BJ (cell line): Measurements from ENCODE around the gene STXBP3. TPM values are rescaled to one million over a fixed set of nuclear protein-coding genes. Genes with fewer than 3 reads are reported as not detected.

Experiments used
- CTCF ChIA-PET: fragments of 350-600 bp; formaldehyde crosslinking; extraction: SDS; loops from one replicate; lab custom pipeline; 2021; ENCODE audit warnings: antibody characterized with exemption, inconsistent platforms; lab: Yijun Ruan, JAX
- POLR2A ChIA-PET: fragments of 300-600 bp; sonication (Branson Sonifier 250); formaldehyde crosslinking; extraction: SDS; loops from one replicate; lab custom pipeline; 2021; ENCODE audit warnings: antibody characterized with exemption; lab: Charles Lee
- DNase-seq: peaks from one replicate; pipeline ENCODE4 v3.0.0-alpha.2; 2011; ENCODE audit warnings: low read depth
- H3K27me3 ChIP-seq: 2 replicates; pipeline ENCODE4 v1.6.0; 2011; ENCODE audit warnings: low read length; ENCODE audit not compliant: control insufficient read depth, insufficient read depth
- H3K36me3 ChIP-seq: 2 replicates; pipeline ENCODE4 v1.5.1; 2011; ENCODE audit warnings: low read length; ENCODE audit not compliant: control insufficient read depth, insufficient read depth
- H3K4me3 ChIP-seq: 2 replicates; pipeline ENCODE4 v1.5.1; 2011; ENCODE audit warnings: low read depth, mild to moderate bottlenecking, control low read depth, low read length
- CTCF ChIP-seq: IDR thresholded peaks from 2 replicates; pipeline ENCODE4 v1.5.1; 2011; ENCODE audit warnings: low read depth, mild to moderate bottlenecking, control low read depth, inconsistent platforms, low read length, moderate library complexity; ENCODE audit not compliant: insufficient read depth
- polyA plus RNA-seq: library from polyadenylated mRNA; depleted of rRNA; stranded (reverse); fragments of >200 nt; gene quantifications from 2 replicates; pipeline ENCODE4 v1.2.3, GENCODE V29; 2011

STXBP3 gene
- polyA plus RNA-seq, 1 experiment = 10.8 TPM

GRCh38 chr1:108704496-108704895, 42.0 kb upstream of the STXBP3 start:
- CTCF ChIA-PET = interaction anchor here (1.5 to 2.2 kb wide), 2 partner anchors 11 to 14 kb away, joined by 6 to 9 read pairs; no protein-coding TSS in a partner anchor

GRCh38 chr1:108706643-108707042, 39.8 kb upstream of the STXBP3 start:
- ChIA-PET CTCF (no interaction called here), POLR2A (no interaction called here)
- no peaks in the 10 kb centered on the region; the same call in 1 of the 2 replicates for H3K27me3 ChIP-seq
- no peak for TF ChIP-seq CTCF
- no peak overlapping the region for H3K4me3 ChIP-seq
- H3K36me3 ChIP-seq = no peaks in the 10 kb centered on the region
- DNase-seq = no peak

More at GRCh38 chr1:108704496-108704895, 42.0 kb upstream of the STXBP3 start:
- peaks cover 3% of the 10 kb centered on the region for H3K36me3 ChIP-seq
- H3K4me3 ChIP-seq = no peak overlapping the region
- peak; percentile 48 for DNase-seq
- H3K27me3 ChIP-seq = no peaks in the 10 kb centered on the region
- no peak for TF ChIP-seq CTCF
- POLR2A ChIA-PET = interaction anchor here (0.6 kb wide), 2 partner anchors 17 to 144 kb away, joined by 3 to 4 read pairs; partner anchors contain the start of gene EEIG2

- CTCF ChIA-PET = interaction anchor here (1.5 kb wide), 2 partner anchors 17 to 149 kb away, joined by 3 read pairs; partner anchors contain the start of genes EEIG2 and PRPF38B
- TF ChIP-seq CTCF = no peak
- Histone ChIP-seq H3K4me3 (no peak overlapping the region), H3K27me3 (no peaks in the 10 kb centered on the region; the same call in 1 of the 2 replicates), H3K36me3 (no peaks in the 10 kb centered on the region)
- POLR2A ChIA-PET = no interaction called here
- no peak for DNase-seq
These were observed 37.5 kb upstream of the STXBP3 start for GRCh38 chr1:108708691-108709660.

- POLR2A ChIA-PET = interaction anchor here (1.0 kb wide), 1 partner anchor 20 kb away, joined by 15 read pairs; no protein-coding TSS in a partner anchor
- DNase-seq = no peak
- CTCF ChIA-PET = no interaction called here
These were observed 33.8 kb upstream of the STXBP3 start, which contains the start of gene FNDC7 for GRCh38 chr1:108712606-108713150. TSS of gene FNDC7 (plus strand) at chr1:108712908. CDS start at chr1:108712934, 26 bp downstream.

More at GRCh38 chr1:108712606-108713150, 33.8 kb upstream of the STXBP3 start, which contains the start of gene FNDC7:
- Histone ChIP-seq H3K4me3 (no peak within 1 kb of the TSS), H3K36me3 (no peaks in the 10 kb centered on the region), H3K27me3 (no peaks in the 10 kb centered on the region; the same call in 1 of the 2 replicates)
- TF ChIP-seq CTCF = no peak
